Loucy (cell line): Measurements from ENCODE around the gene IGF1R.

Experiments
- H2AFZ ChIP-seq: fragments of 200-600 bp; sonication (generic); 2 replicates; pipeline ENCODE4 v1.6.0; 2016; ENCODE audit warnings: antibody characterized with exemption, mild to moderate bottlenecking, low read length, moderate library complexity
- H3F3A ChIP-seq: fragments of 200-600 bp; 2 replicates; pipeline ENCODE4 v1.6.0; 2016; ENCODE audit warnings: antibody characterized with exemption, low read depth, mild to moderate bottlenecking
- H3K27me3 ChIP-seq: fragments of 200-600 bp; sonication (generic); 2 replicates; pipeline ENCODE4 v1.6.1; 2014; ENCODE audit warnings: low read length, mild to moderate bottlenecking; ENCODE audit not compliant: insufficient read depth, poor library complexity, severe bottlenecking
- H3K36me3 ChIP-seq: fragments of 200-600 bp; sonication (generic); 2 replicates; pipeline ENCODE4 v1.6.1; 2016; ENCODE audit warnings: low read length; ENCODE audit not compliant: insufficient read depth
- H3K4me1 ChIP-seq: fragments of 200-600 bp; sonication (generic); 2 replicates; pipeline ENCODE4 v1.5.1; 2014; ENCODE audit warnings: low read length, mild to moderate bottlenecking; ENCODE audit not compliant: insufficient read depth, poor library complexity, severe bottlenecking
- H3K4me2 ChIP-seq: fragments of 200-600 bp; sonication (generic); 2 replicates; pipeline ENCODE4 v1.6.0; 2014; ENCODE audit warnings: antibody characterized with exemption, low read length, low read depth, mild to moderate bottlenecking; ENCODE audit not compliant: poor library complexity, severe bottlenecking
- H3K4me3 ChIP-seq: fragments of 200-600 bp; sonication (generic); 2 replicates; pipeline ENCODE4 v1.5.1; 2014; ENCODE audit warnings: low read length, mild to moderate bottlenecking, mixed read lengths; ENCODE audit not compliant: poor library complexity, severe bottlenecking
- H3K79me2 ChIP-seq: fragments of 200-600 bp; sonication (generic); 2 replicates; pipeline ENCODE4 v1.6.1; 2014; ENCODE audit warnings: low read length; ENCODE audit not compliant: insufficient read depth
- H3K9ac ChIP-seq: fragments of 200-600 bp; sonication (generic); 2 replicates; pipeline ENCODE4 v1.6.0; 2014; ENCODE audit warnings: mild to moderate bottlenecking, low read depth, low read length, moderate library complexity; ENCODE audit not compliant: poor library complexity, severe bottlenecking
- H3K9me2 ChIP-seq: fragments of 200-600 bp; sonication (generic); replicated peaks from 2 replicates; pipeline ENCODE4 v1.6.1; 2016; ENCODE audit warnings: low read depth, low read length, mixed read lengths
- H3K9me3 ChIP-seq: fragments of 200-600 bp; sonication (generic); 2 replicates; pipeline ENCODE4 v1.6.1; 2014; ENCODE audit warnings: mild to moderate bottlenecking, antibody characterized with exemption, low read length, low read depth; ENCODE audit not compliant: insufficient read depth
- H4K20me1 ChIP-seq: fragments of 200-600 bp; sonication (generic); 2 replicates; pipeline ENCODE4 v1.6.0; 2014; ENCODE audit warnings: antibody characterized with exemption, low read length, mild to moderate bottlenecking; ENCODE audit not compliant: insufficient read depth, poor library complexity, severe bottlenecking
- CTCF ChIP-seq: fragments of 200-600 bp; sonication (generic); conservative IDR thresholded peaks from 2 replicates; pipeline ENCODE4 v1.5.1; 2014; ENCODE audit warnings: mild to moderate bottlenecking, antibody characterized with exemption, low read length
- EZH2phosphoT487 ChIP-seq: fragments of 200-600 bp; IDR thresholded peaks from 2 replicates; pipeline ENCODE4 v1.6.1; 2018; ENCODE audit warnings: antibody characterized with exemption, mild to moderate bottlenecking, moderate library complexity, borderline replicate concordance

The IGF1R gene

DNA sequence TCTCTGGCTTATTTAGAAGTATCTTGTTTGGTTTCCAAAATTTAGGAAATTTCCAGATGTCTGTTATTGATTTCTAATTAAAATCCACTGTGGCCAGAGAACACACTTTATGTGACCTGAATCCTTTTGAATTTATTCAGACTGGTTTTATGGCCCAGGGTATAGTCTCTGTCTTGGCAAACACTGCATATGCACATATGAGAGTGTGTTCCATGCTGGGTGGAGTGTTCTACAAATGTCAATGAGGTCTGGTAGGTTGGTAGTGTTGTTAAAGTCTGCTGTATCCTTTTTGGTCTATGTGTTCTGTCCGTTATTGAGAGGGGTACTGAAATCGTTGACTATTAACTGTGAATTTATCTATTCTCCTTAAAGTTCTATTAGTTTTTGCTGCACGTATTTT, 329.1 kb downstream of the IGF1R start:
- H3K79me2 ChIP-seq, result no peaks in the 10 kb centered on the region
- H4K20me1 ChIP-seq, result no peaks in the 10 kb centered on the region
- H3K9ac ChIP-seq, result no peak overlapping the region
- no peak overlapping the region for H3K4me3 ChIP-seq
- H3K4me1 ChIP-seq, result no peaks in the 10 kb centered on the region
- H3F3A ChIP-seq, result no peaks in the 10 kb centered on the region
- no peak for TF ChIP-seq EZH2phosphoT487
- TF ChIP-seq CTCF, result no peak
- H3K27me3 ChIP-seq, result no peaks in the 10 kb centered on the region
- H3K4me2 ChIP-seq, result no peak overlapping the region
- no peak overlapping the region for H2AFZ ChIP-seq
- no peaks in the 10 kb centered on the region for H3K36me3 ChIP-seq
- H3K9me2 ChIP-seq, result no peaks in the 10 kb centered on the region
- no peaks in the 10 kb centered on the region for H3K9me3 ChIP-seq

- H3K9me3 ChIP-seq, result no peaks in the 10 kb centered on the region
- H3K9ac ChIP-seq, result no peak overlapping the region
- no peaks in the 10 kb centered on the region for H3K79me2 ChIP-seq
- no peaks in the 10 kb centered on the region for H3K4me1 ChIP-seq
- H3F3A ChIP-seq, result no peaks in the 10 kb centered on the region
- H3K4me2 ChIP-seq, result no peak overlapping the region
- no peak overlapping the region for H2AFZ ChIP-seq
- no peak for TF ChIP-seq CTCF
- H3K4me3 ChIP-seq, result no peak overlapping the region
- H3K36me3 ChIP-seq, result no peaks in the 10 kb centered on the region
- H3K27me3 ChIP-seq, result no peaks in the 10 kb centered on the region
- no peaks in the 10 kb centered on the region for H3K9me2 ChIP-seq
- no peaks in the 10 kb centered on the region for H4K20me1 ChIP-seq
Observed at GRCh38 chr15:98978153-98978552, 329.8 kb downstream of the IGF1R start.

DNA sequence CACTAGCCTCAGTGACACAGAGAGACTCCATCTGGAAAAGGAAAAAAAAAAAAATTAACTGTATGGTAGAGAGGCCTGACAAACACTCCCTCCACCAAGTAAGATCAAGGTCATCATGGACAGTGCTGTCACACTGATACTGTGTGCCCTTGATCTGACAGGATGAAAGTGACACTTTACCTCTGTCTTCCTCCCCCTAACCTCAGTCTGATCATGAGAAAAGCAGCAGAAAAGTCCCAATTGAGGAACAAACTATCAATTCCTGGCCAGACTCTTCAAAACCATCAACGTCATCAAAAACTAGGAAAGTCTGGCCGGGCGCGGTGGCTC, 332.5 kb downstream of the IGF1R start:
- H3K4me1 ChIP-seq, result no peaks in the 10 kb centered on the region
- no peaks in the 10 kb centered on the region for H3K9me2 ChIP-seq
- no peaks in the 10 kb centered on the region for H3F3A ChIP-seq
- no peaks in the 10 kb centered on the region for H3K36me3 ChIP-seq
- no peak for TF ChIP-seq CTCF
- TF ChIP-seq EZH2phosphoT487, result no peak
- H3K9ac ChIP-seq, result no peak overlapping the region
- H2AFZ ChIP-seq, result no peak overlapping the region
- H3K27me3 ChIP-seq, result no peaks in the 10 kb centered on the region
- H3K9me3 ChIP-seq, result no peaks in the 10 kb centered on the region
- H3K79me2 ChIP-seq, result no peaks in the 10 kb centered on the region
- H3K4me3 ChIP-seq, result no peak overlapping the region
- H4K20me1 ChIP-seq, result no peaks in the 10 kb centered on the region
- no peak overlapping the region for H3K4me2 ChIP-seq
